K562 (cell line): ENCODE data around the gene CELF4. TPM values are rescaled to one million over a fixed set of nuclear protein-coding genes. Genes with fewer than 3 reads are reported as not detected.

Experiments
- ATAC-seq: fragments of 200-7000 bp; cut with Tn5 transposase; 3 replicates; pipeline ENCODE4 v1.9.1; 2020; ENCODE audit warnings: moderate library complexity
- BruUV-seq: library from RNA; stranded (reverse); fragments of 400-500 nt; replicated peaks from 2 replicates; lab custom pipeline; 2021; lab: Mats Ljungman, UMichigan
- CTCF ChIA-PET: fragments of 300-600 bp; formaldehyde crosslinking; extraction: SDS; loops from one replicate; lab custom pipeline; 2021; ENCODE audit warnings: low intra/inter-chr PET ratio; lab: Yijun Ruan, JAX
- POLR2A ChIA-PET: fragments of 300-600, 350-650 bp; sonication (Branson Sonifier 250); formaldehyde crosslinking; extraction: SDS; loops from one replicate; lab custom pipeline; 2021; ENCODE audit warnings: antibody characterized with exemption, inconsistent platforms; lab: Yijun Ruan, JAX
- DNase-seq, 4 experiments: peaks; one replicate each; pipeline versions ENCODE4 v3.0.0 to v3.0.0-alpha.2; 2011 to 2018; ENCODE audit warnings: low spot score in 3 of 4, mixed read lengths in 3 of 4; ENCODE audit errors: extremely low read depth in 1 of 4
- FAIRE-seq: peaks from 2 replicates; lab custom pipeline; 2011; peaks lifted over from hg19 to GRCh38; lab: Jason Lieb, UNC
- H2AFZ ChIP-seq: 2 replicates; pipeline ENCODE4 v1.6.0; 2011; ENCODE audit warnings: low read depth, low read length, control low read depth, inconsistent platforms
- H3K27ac ChIP-seq: fragments of 200-600 bp; 3 replicates; pipeline ENCODE4 v1.8.0; 2011; ENCODE audit warnings: low read depth, mild to moderate bottlenecking, control low read depth, inconsistent platforms, low read length, moderate library complexity, mixed read lengths; ENCODE audit errors: extremely low read depth
- H3K27me3 ChIP-seq, 2 experiments: fragments of 300-600 bp in 1 of 2; 2 replicates in 1 of 2; 3 replicates in 1 of 2; pipeline versions ENCODE4 v1.6.0 to v1.8.0; 2011; ENCODE audit warnings: inconsistent platforms in 2 of 2, low read length in 2 of 2, mild to moderate bottlenecking in 1 of 2, mixed read lengths in 1 of 2, moderate library complexity in 1 of 2; ENCODE audit not compliant: control insufficient read depth in 2 of 2, insufficient read depth in 2 of 2
- H3K36me3 ChIP-seq: fragments of 300-600 bp; 3 replicates; pipeline ENCODE4 v1.8.0; 2011; ENCODE audit warnings: mild to moderate bottlenecking, low read length, inconsistent platforms; ENCODE audit not compliant: control insufficient read depth, insufficient read depth
- H3K4me1 ChIP-seq, 2 experiments: fragments of 200-600 bp in 1 of 2; replicated peaks in 1 of 2; 2 replicates in 1 of 2; 3 replicates in 1 of 2; pipeline versions ENCODE4 v1.5.1 to v1.8.0; 2011; ENCODE audit warnings: inconsistent platforms in 2 of 2, low read length in 2 of 2, mild to moderate bottlenecking in 1 of 2, mixed read lengths in 1 of 2, moderate library complexity in 1 of 2; ENCODE audit not compliant: control insufficient read depth in 2 of 2, insufficient read depth in 2 of 2
- H3K4me2 ChIP-seq: 2 replicates; pipeline ENCODE4 v1.6.1; 2011; ENCODE audit warnings: low read length, control low read depth, inconsistent platforms, mixed read lengths; ENCODE audit not compliant: insufficient read depth
- H3K4me3 ChIP-seq: fragments of 200-600 bp; sonication (generic), shearing (Covaris generic); 2 replicates; pipeline ENCODE4 v1.5.1; 2016; ENCODE audit warnings: control low read depth, inconsistent platforms
- H3K79me2 ChIP-seq: fragments of 200-600 bp; 3 replicates; pipeline ENCODE4 v1.8.0; 2011; ENCODE audit warnings: low read length, inconsistent platforms; ENCODE audit not compliant: control insufficient read depth, insufficient read depth
- H3K9ac ChIP-seq, 2 experiments: 2 replicates each; pipeline versions ENCODE4 v1.6.0 to v1.6.1; 2011; ENCODE audit warnings: low read depth in 2 of 2, low read length in 2 of 2, control low read depth in 1 of 2, inconsistent platforms in 1 of 2, mild to moderate bottlenecking in 1 of 2, mixed read lengths in 1 of 2; ENCODE audit not compliant: insufficient read depth in 1 of 2
- H3K9me1 ChIP-seq: one replicate; pipeline ENCODE4 v1.6.0; 2011; ENCODE audit warnings: inconsistent platforms, mild to moderate bottlenecking, low read length, moderate library complexity; ENCODE audit not compliant: control insufficient read depth, insufficient read depth
- H3K9me3 ChIP-seq: replicated peaks from 2 replicates; pipeline ENCODE4 v1.5.1; 2011; ENCODE audit warnings: low read depth, low read length, inconsistent platforms; ENCODE audit not compliant: control insufficient read depth, insufficient read depth
- H4K20me1 ChIP-seq: replicated peaks from 2 replicates; pipeline ENCODE4 v1.6.1; 2011; ENCODE audit warnings: low read length, inconsistent platforms, mixed read lengths; ENCODE audit not compliant: control insufficient read depth, insufficient read depth
- CBX8 ChIP-seq: fragments of 200-600 bp; sonication (generic); IDR thresholded peaks from 2 replicates; pipeline ENCODE4 v1.6.1; 2012; ENCODE audit warnings: borderline replicate concordance, mixed run types, low read depth, mild to moderate bottlenecking, moderate library complexity, mixed read lengths, low read length, control low read depth, inconsistent platforms; ENCODE audit not compliant: poor library complexity, severe bottlenecking; ENCODE audit errors: extremely low read depth
- FIP1L1 ChIP-seq: fragments of 200-400 bp; formaldehyde crosslinking; IDR thresholded peaks from 2 replicates; pipeline ENCODE4 v1.6.1; 2018; ENCODE audit warnings: mild to moderate bottlenecking, low read depth, low read length; ENCODE audit not compliant: poor library complexity, severe bottlenecking
- NBN ChIP-seq: fragments of 450-650 bp; IDR thresholded peaks from 2 replicates; pipeline ENCODE4 v1.6.1; 2016; ENCODE audit warnings: low read depth, mild to moderate bottlenecking
- ZNF3 ChIP-seq: fragments of 250-450 bp; sonication (Bioruptor Pico); IDR thresholded peaks from 2 replicates; pipeline ENCODE4 v1.5.0; 2021; ENCODE audit warnings: mild to moderate bottlenecking, moderate library complexity
- ZNF311 ChIP-seq: fragments of 250-450 bp; sonication (Bioruptor Pico); IDR thresholded peaks from 2 replicates; pipeline ENCODE4 v1.4.0; 2020; ENCODE audit warnings: mild to moderate bottlenecking, moderate library complexity
- WGBS: fragments of 100-300 bp; shearing (Covaris generic); methylation state at CpG from one replicate; pipeline ENCODE4 v1.1.6; 2016; ENCODE audit warnings: low coverage, mixed read lengths; ENCODE audit not compliant: insufficient coverage; ENCODE audit errors: missing lambda C conversion rate; 5-methylcytosine and 5-hydroxymethylcytosine counted together
- in situ Hi-C: fragments of 300-500 bp; cut with MboI; formaldehyde crosslinking; loops from 4 replicates; pipeline ENCODE4 v1.15.0; 2018; ENCODE audit warnings: inconsistent platforms, mixed read lengths
- intact Hi-C: fragments of 100-400 bp; cut with micrococcal nuclease; formaldehyde crosslinking; loops from 2 replicates; pipeline ENCODE4 v1.14.2; 2022
- polyA plus RNA-seq, 8 experiments: library from polyadenylated mRNA; depleted of rRNA in 4 of 8; stranded (reverse) in 5 of 8; unstranded in 3 of 8; fragments of >200 nt; fragmentation: Nextera tagmentation in 2 of 8; fragmentation: Illumina TruSeq in 1 of 8; extraction: Ambion mirVana in 2 of 8; extraction: Trizol in 1 of 8; gene quantifications; 2 replicates each; pipeline versions ENCODE4 v1.2.1 to v1.2.3, GENCODE V29; 2011 to 2014; ENCODE audit warnings: inconsistent platforms in 1 of 8, missing spikeins in 1 of 8
- total RNA-seq, 7 experiments: library from RNA; depleted of rRNA in 6 of 7; stranded (reverse); fragments of >200 nt in 6 of 7; fragmentation: Illumina TruSeq in 2 of 7; extraction: Trizol in 2 of 7; gene quantifications; 2 replicates each; pipeline versions ENCODE4 v1.2.1 to v1.2.3, GENCODE V29; 2011 to 2021; ENCODE audit warnings: low replicate concordance in 1 of 7
- TF ChIP-seq, protein P1 (sequence below): fragments of 250-450 bp; sonication (Bioruptor Pico); IDR thresholded peaks from 2 replicates; pipeline ENCODE4 v1.9.0; 2021; ENCODE audit warnings: mild to moderate bottlenecking, inconsistent platforms

The CELF4 gene
- total and polyA plus RNA-seq, 9 of the 15 experiments (the other 6 are each of a cell fraction or from before 2014, with no cell fraction given) = 0.04 to 0.24 (median 0.07) TPM; not detected in 3

DNA sequence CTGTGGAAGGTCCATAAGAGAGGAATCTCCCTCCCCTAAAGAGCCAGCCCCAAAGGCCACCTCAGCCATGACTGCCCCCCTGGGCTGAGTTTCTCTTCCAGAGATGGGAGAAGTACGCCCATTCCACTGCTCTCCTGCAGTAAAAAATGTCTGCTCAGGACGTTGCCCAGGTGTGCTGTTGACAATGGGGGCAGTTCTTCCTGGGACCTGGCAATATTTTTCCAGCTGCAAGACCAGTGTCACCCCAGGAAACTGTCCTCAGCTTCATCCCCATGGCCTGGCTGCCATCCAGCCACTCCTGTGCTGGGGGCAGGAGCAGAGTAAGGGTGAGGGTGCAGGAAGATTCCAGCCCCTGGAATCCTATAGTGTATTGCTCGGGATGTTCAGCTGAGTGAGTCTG is 14.3 kb downstream of the CELF4 start (continued):
- TF ChIP-seq, protein P1, sequence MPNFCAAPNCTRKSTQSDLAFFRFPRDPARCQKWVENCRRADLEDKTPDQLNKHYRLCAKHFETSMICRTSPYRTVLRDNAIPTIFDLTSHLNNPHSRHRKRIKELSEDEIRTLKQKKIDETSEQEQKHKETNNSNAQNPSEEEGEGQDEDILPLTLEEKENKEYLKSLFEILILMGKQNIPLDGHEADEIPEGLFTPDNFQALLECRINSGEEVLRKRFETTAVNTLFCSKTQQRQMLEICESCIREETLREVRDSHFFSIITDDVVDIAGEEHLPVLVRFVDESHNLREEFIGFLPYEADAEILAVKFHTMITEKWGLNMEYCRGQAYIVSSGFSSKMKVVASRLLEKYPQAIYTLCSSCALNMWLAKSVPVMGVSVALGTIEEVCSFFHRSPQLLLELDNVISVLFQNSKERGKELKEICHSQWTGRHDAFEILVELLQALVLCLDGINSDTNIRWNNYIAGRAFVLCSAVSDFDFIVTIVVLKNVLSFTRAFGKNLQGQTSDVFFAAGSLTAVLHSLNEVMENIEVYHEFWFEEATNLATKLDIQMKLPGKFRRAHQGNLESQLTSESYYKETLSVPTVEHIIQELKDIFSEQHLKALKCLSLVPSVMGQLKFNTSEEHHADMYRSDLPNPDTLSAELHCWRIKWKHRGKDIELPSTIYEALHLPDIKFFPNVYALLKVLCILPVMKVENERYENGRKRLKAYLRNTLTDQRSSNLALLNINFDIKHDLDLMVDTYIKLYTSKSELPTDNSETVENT (CRISPR knock-in tag) = no peak
- TF ChIP-seq ZNF3 (CRISPR knock-in tag) = no peak

DNA sequence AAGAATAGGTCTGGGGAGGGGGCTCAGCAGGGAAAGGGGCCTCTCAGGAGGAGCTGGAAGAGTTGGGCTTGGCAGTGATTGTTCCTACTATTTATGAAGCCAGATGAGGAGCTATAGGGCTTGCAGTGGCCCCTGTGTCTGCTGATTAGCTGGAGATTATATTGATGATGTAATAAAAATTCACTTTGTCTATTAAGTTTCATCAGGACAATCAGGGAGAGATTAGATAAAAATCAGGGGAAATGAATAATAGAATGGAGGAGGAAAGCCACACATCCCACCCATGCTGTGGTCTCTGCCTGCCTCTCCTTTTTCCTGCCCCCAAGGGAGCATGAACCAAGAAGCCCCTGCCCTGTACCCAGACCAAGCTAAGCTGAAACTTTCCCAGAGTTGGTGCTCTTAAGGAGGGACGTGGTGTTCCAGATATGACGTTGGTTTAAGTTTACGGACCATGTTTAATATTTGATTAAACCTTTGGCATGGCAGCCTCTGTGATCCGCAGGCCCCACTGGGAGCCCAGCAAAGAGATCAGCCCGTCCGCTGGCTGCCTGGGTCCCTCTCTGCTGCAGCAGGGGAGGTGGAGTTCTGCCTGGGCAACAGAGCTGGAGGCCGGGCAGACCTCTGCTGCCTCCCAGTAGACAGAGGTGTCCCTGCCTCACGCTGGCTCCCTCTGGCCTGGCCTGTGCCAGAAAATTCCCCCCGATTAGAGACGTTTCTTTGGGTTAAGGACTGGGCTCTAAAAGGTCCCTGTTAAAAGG is 15.3 kb downstream of the CELF4 start:
- BruUV-seq = no TSS peak
- no peaks in the 10 kb centered on the region for H4K20me1 ChIP-seq
- H3K27ac ChIP-seq = no peak overlapping the region
- 0% methylated on average over 9 of the region's 10 CpGs for WGBS
- TF ChIP-seq NBN (no peak), FIP1L1 (no peak), CBX8 (no peak), ZNF311 (CRISPR knock-in tag) (no peak)
- TF ChIP-seq, all 486 proteins: peak for 0
- H3K9me3 ChIP-seq = no peaks in the 10 kb centered on the region
- no peaks in the 10 kb centered on the region for H3K36me3 ChIP-seq
- POLR2A ChIA-PET = no interaction called here
- ATAC-seq (no peak), DNase-seq (no peak), FAIRE-seq (no peak)
- CTCF ChIA-PET = no interaction called here
- no peak overlapping the region for H3K4me3 ChIP-seq
- no peak overlapping the region for H3K9ac ChIP-seq
- intact Hi-C loops = no loop called here
- no peak overlapping the region for H3K4me2 ChIP-seq
- no peaks in the 10 kb centered on the region for H3K79me2 ChIP-seq
- in situ Hi-C loops = no loop called here
- no peak overlapping the region for H2AFZ ChIP-seq
- H3K4me1 ChIP-seq = no peaks in the 10 kb centered on the region
- no peaks in the 10 kb centered on the region for H3K9me1 ChIP-seq
- H3K27me3 ChIP-seq = no peaks in the 10 kb centered on the region
